Left ventricle myocardium inferior (tissue), 1 donor: ENCODE measurements around the gene GMPPA. TPM values are rescaled to one million over a fixed set of nuclear protein-coding genes. Genes with fewer than 3 reads are reported as not detected.

Experiments
- DNase-seq: peaks from one replicate; pipeline ENCODE4 v3.0.0-alpha.2; 2020
- H3K27ac ChIP-seq: fragments of 200-600 bp; replicated peaks from 2 replicates; pipeline ENCODE4 v1.8.0; 2021
- H3K27me3 ChIP-seq: fragments of 200-600 bp; 2 replicates; pipeline ENCODE4 v1.8.0; 2021; ENCODE audit warnings: low read depth
- H3K36me3 ChIP-seq: fragments of 200-600 bp; 2 replicates; pipeline ENCODE4 v1.8.0; 2021
- H3K4me1 ChIP-seq: fragments of 200-600 bp; 2 replicates; pipeline ENCODE4 v1.8.0; 2021
- H3K4me3 ChIP-seq: fragments of 200-600 bp; 2 replicates; pipeline ENCODE4 v1.8.0; 2021; ENCODE audit warnings: mild to moderate bottlenecking, moderate library complexity
- H3K9me3 ChIP-seq: fragments of 200-600 bp; replicated peaks from 2 replicates; pipeline ENCODE4 v1.8.0; 2021
- intact Hi-C: fragments of 100-400 bp; cut with micrococcal nuclease; formaldehyde crosslinking; loops from one replicate; pipeline ENCODE4 v1.11.0; 2022
- long read RNA-seq: library from polyadenylated mRNA; unstranded; transcript quantifications from one replicate; pipeline ENCODE4 v2.0.0, GENCODE V29; 2021
- total RNA-seq: library from RNA; stranded (reverse); fragmentation: NEBNext Ultra II Directional; extraction: Animal tissue kit (Norgen Biotek cat#: 25700); gene quantifications from one replicate; pipeline ENCODE4 v1.2.1, GENCODE V29; 2021
- TF ChIP-seq, protein P1 (sequence below): fragments of 200-600 bp; IDR thresholded peaks from 2 replicates; pipeline ENCODE4 v1.8.0; 2021; ENCODE audit warnings: antibody characterized with exemption, mild to moderate bottlenecking, borderline replicate concordance
- donor health status: DM: no; HTN: yes; CAD: no; lungs with severe emphysema.

The GMPPA gene
- 22.0 TPM for total RNA-seq
- long read RNA-seq, partial matches to known transcripts, result 5 of 12 reads
- long read RNA-seq, other reads (novel, unspliced or antisense), result 3 of 12 reads

DNA sequence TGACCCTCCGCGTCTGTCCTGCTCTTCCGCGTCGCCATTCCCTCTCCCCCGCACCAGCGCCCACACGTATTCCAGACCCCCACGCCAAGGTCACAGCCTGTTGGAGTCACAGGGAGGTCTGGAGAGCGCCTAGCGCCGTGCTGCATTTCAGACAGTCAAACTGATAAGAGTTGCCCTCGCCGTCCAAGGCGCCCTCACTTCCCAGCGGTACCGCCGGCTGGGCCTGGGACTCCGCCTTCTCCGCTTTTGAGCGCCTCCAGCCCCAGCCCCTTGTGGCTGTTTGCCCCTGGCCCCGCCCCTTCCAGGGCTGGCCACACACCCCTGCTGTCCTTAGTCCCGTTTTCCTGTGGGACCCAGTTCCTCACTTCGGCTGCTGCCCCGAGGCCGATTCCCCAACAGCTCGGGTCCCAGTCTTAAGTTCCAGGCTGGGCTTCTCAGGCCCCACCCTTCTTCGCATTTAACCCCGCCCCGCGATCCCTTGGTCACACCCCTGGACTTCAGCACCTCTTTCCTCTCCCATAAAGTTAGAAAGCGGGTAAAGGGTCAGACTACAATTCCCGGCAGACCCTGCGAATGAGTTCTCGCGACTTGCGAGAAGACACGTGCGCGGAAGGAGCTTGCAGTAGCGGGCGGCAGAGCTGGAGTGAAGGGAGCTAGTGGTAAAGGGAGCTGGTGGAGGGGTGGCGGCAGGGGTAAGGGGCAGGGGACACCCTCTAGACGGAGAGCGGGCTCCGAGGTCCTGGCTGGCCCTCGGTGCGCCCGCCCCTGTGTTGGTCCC is at the start of gene GMPPA:
GMPPA (plus strand) TSS at position 612 of the 778 bp plus-strand sequence. CDS start 1,085 bp downstream, outside the sequence.
- Histone ChIP-seq H3K9me3 (no peaks in the 10 kb centered on the region), H3K4me1 (peaks cover 55% of the 10 kb centered on the region), H3K4me3 (peak within 1 kb of the TSS; percentile 75), H3K36me3 (peaks cover 20% of the 10 kb centered on the region), H3K27ac (peak within 1 kb of the TSS; percentile 99), H3K27me3 (peaks cover 25% of the 10 kb centered on the region)
- peak; percentile 95 for DNase-seq
- TF ChIP-seq, protein P1, sequence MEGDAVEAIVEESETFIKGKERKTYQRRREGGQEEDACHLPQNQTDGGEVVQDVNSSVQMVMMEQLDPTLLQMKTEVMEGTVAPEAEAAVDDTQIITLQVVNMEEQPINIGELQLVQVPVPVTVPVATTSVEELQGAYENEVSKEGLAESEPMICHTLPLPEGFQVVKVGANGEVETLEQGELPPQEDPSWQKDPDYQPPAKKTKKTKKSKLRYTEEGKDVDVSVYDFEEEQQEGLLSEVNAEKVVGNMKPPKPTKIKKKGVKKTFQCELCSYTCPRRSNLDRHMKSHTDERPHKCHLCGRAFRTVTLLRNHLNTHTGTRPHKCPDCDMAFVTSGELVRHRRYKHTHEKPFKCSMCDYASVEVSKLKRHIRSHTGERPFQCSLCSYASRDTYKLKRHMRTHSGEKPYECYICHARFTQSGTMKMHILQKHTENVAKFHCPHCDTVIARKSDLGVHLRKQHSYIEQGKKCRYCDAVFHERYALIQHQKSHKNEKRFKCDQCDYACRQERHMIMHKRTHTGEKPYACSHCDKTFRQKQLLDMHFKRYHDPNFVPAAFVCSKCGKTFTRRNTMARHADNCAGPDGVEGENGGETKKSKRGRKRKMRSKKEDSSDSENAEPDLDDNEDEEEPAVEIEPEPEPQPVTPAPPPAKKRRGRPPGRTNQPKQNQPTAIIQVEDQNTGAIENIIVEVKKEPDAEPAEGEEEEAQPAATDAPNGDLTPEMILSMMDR, result peak; percentile 28
- intact Hi-C loops, result no loop called here

DNA sequence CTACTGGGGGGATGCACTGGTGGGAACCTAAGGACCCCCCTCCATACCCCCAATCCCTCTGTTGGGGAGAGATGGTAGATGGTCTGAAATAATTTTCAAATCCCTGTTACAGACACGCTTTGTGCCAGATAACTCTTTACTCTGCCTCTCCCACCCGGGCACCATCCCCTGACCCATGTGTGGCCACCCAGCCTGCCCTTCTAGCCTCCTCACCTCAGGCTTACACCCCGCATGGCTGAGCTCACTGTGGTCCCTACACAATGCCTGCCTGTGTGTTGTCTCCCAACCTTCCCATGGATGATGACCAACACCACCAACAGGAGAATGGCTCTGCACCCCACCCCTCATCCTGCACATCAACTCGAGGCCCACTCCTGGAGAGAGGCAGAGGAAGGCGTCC is 49.1 kb upstream of the GMPPA start:
- DNase-seq, result no peak
- H3K4me1 ChIP-seq, result peaks cover 59% of the 10 kb centered on the region
- peaks cover 5% of the 10 kb centered on the region for H3K36me3 ChIP-seq
- intact Hi-C loops, result loop anchor here (10.0 kb wide), 1 partner anchor 75 kb away; no protein-coding TSS in a partner anchor
- H3K9me3 ChIP-seq, result no peaks in the 10 kb centered on the region
- H3K4me3 ChIP-seq, result no peak overlapping the region
- no peak overlapping the region for H3K27ac ChIP-seq
- peaks cover 79% of the 10 kb centered on the region for H3K27me3 ChIP-seq
- TF ChIP-seq, protein P1, result no peak

DNA sequence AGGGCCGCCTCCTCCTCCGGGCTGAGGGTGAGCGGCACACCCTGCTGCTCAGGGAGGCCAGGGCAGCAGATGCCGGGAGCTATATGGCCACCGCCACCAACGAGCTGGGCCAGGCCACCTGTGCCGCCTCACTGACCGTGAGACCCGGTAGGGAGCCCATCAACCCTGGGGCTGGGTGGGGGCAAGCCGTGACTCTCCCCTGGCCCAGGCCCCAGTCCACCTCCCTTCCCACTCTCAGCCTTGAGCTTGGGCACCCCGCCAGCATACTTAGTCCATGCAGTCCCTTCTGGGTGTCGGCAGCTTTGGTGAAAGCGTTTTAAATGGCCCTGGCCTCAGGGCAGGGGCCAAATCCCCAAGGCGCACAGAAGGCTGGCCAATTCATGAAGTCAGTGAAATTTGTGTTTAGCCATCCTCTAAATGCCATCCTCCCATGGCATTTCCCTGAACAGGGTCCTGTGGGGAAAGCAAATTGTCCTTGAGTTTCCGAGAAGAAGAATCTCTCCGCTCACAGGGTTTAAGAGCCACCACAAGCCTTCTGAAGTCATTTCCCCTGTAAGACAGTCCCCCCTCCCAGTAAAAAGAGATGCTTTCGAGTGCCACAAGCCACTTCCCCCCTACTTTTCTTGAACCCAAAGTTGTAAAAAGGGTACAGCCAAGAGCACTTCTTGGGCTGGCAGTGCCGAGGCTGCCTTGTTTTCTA is 46.9 kb upstream of the GMPPA start:
- no peaks in the 10 kb centered on the region for H3K9me3 ChIP-seq
- H3K36me3 ChIP-seq, result peaks cover 5% of the 10 kb centered on the region
- peak; percentile 65 for DNase-seq
- H3K27me3 ChIP-seq, result peaks cover 60% of the 10 kb centered on the region
- intact Hi-C loops, result loop anchor here (10.0 kb wide), 1 partner anchor 73 kb away; no protein-coding TSS in a partner anchor
- no peak overlapping the region for H3K4me3 ChIP-seq
- TF ChIP-seq, protein P1, result no peak
- peaks cover 40% of the 10 kb centered on the region for H3K4me1 ChIP-seq
- peak overlapping the region; percentile 87 for H3K27ac ChIP-seq

DNA sequence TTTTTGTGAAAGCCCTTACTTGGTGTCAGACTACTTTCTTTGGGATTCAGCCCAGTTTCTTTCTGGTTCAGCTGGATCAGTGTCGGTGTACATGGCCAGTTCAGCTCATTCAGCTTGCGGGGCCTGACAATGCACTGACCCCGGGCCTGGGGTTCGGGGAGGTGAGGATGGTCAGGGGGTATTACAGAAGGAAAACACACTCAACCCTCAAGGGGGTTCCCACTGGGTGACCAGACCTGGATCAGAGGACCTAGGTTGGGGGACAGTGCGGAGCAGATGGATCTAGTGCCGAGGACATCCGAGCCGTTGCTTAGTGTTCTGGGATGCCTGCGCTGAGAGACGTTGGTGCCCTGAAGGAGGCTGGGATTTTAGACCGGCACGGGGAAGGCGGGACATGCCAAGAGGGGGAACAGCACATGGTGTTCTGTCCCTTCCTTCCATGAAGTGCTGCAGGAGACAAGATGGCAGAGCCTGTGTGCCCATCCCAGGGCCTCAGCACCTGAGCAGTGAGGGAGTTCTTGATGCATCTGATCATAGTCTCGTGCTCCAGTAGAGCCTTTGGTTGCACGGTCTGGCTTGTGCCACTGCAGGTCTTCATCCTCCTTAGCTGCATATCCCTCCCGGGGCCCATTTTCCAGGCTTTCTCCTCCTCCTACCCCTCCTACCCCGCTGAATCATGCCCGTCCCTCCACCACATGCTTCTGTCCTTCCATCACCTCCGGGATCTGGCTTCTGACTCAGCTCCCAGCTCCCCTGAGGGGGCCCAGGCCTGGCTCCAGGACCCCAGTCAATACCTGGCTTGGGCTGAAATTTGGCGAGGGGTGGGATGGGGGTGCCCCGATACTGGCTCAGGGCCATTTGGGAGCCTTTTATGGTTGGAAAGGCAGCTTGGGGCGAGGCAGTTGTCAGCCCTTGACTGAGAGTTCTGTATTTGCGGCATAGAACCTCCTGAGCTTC is 46.1 kb upstream of the GMPPA start:
- intact Hi-C loops, result loop anchor here (10.0 kb wide), 1 partner anchor 72 kb away; no protein-coding TSS in a partner anchor
- peak overlapping the region; percentile 14 for H3K4me3 ChIP-seq
- peaks cover 42% of the 10 kb centered on the region for H3K4me1 ChIP-seq
- H3K36me3 ChIP-seq, result peaks cover 5% of the 10 kb centered on the region
- peak overlapping the region; percentile 87 for H3K27ac ChIP-seq
- no peak for DNase-seq
- H3K9me3 ChIP-seq, result no peaks in the 10 kb centered on the region
- TF ChIP-seq, protein P1, result no peak
- peaks cover 54% of the 10 kb centered on the region for H3K27me3 ChIP-seq
